SK-N-SH (cell line): ENCODE measurements around the gene MAN2B2. TPM values are rescaled to one million over a fixed set of nuclear protein-coding genes. Genes with fewer than 3 reads are reported as not detected.

Source experiments
- CTCF ChIA-PET: fragments of 300-600, 350-600 bp; formaldehyde crosslinking; extraction: SDS; loops from one replicate; lab custom pipeline; 2021; lab: Yijun Ruan, JAX
- POLR2A ChIA-PET: fragments of 350-600 bp; sonication (Branson Sonifier 250); formaldehyde crosslinking; extraction: SDS; loops from one replicate; lab custom pipeline; 2020; ENCODE audit warnings: antibody characterized with exemption, inconsistent platforms; lab: Yijun Ruan, JAX
- DNase-seq: peaks from one replicate; pipeline ENCODE4 v3.0.0; 2012
- H2AFZ ChIP-seq: fragments of 200-600 bp; sonication (generic); 2 replicates; pipeline ENCODE4 v1.8.1; 2016; ENCODE audit warnings: antibody characterized with exemption, mild to moderate bottlenecking, low read depth
- H3F3A ChIP-seq: fragments of 200-600 bp; sonication (generic); replicated peaks from 2 replicates; pipeline ENCODE3; 2016; ENCODE audit warnings: antibody characterized with exemption, mild to moderate bottlenecking; ENCODE audit not compliant: insufficient read depth
- H3K27ac ChIP-seq, 2 experiments: fragments of 200-500 bp in 1 of 2; fragments of 200-600 bp in 1 of 2; sonication (Bioruptor generic) in 1 of 2; sonication (generic), shearing (Covaris generic) in 1 of 2; 2 replicates each; pipeline versions ENCODE4 v1.5.1 to v1.6.1; 2014 to 2016; ENCODE audit warnings: low read depth in 2 of 2, inconsistent platforms in 1 of 2, low read length in 1 of 2, mild to moderate bottlenecking in 1 of 2, mixed read lengths in 1 of 2
- H3K27me3 ChIP-seq: fragments of 200-600 bp; sonication (generic), shearing (Covaris generic); 2 replicates; pipeline ENCODE4 v1.6.1; 2016; ENCODE audit warnings: mixed run types; ENCODE audit not compliant: insufficient read depth
- H3K36me3 ChIP-seq, 2 experiments: fragments of 200-500 bp in 1 of 2; fragments of 200-600 bp in 1 of 2; sonication (Bioruptor generic) in 1 of 2; sonication (generic) in 1 of 2; replicated peaks in 1 of 2; 2 replicates each; pipeline versions ENCODE3 to v1.5.1; 2014 to 2016; ENCODE audit warnings: low read length in 1 of 2, mild to moderate bottlenecking in 1 of 2; ENCODE audit not compliant: insufficient read depth in 2 of 2, control insufficient read depth in 1 of 2
- H3K4me1 ChIP-seq, 2 experiments: fragments of 200-500 bp in 1 of 2; fragments of 200-600 bp in 1 of 2; sonication (Bioruptor generic) in 1 of 2; sonication (generic), shearing (Covaris generic) in 1 of 2; 2 replicates each; pipeline versions ENCODE4 v1.5.1 to v1.6.1; 2014 to 2016; ENCODE audit warnings: low read depth in 1 of 2, low read length in 1 of 2, mixed run types in 1 of 2; ENCODE audit not compliant: insufficient read depth in 2 of 2, control insufficient read depth in 1 of 2
- H3K4me2 ChIP-seq: fragments of 200-600 bp; sonication (generic), shearing (Covaris generic); 2 replicates; pipeline ENCODE4 v1.6.1; 2017; ENCODE audit warnings: mixed run types
- H3K4me3 ChIP-seq, 2 experiments: fragments of 200-500 bp in 1 of 2; fragments of 200-600 bp in 1 of 2; sonication (Bioruptor generic) in 1 of 2; sonication (generic), shearing (Covaris generic) in 1 of 2; 2 replicates each; pipeline versions ENCODE4 v1.5.1 to v1.8.1; 2014 to 2016; ENCODE audit warnings: low read depth in 2 of 2, inconsistent platforms in 1 of 2, low read length in 1 of 2, mild to moderate bottlenecking in 1 of 2, mixed read lengths in 1 of 2, moderate library complexity in 1 of 2
- H3K79me2 ChIP-seq: fragments of 200-600 bp; sonication (generic); 2 replicates; pipeline ENCODE4 v1.8.1; 2017; ENCODE audit warnings: mild to moderate bottlenecking; ENCODE audit not compliant: insufficient read depth
- H3K9ac ChIP-seq: fragments of 200-600 bp; sonication (generic); 2 replicates; pipeline ENCODE4 v1.6.1; 2017; ENCODE audit warnings: mixed run types
- H3K9me2 ChIP-seq: fragments of 200-600 bp; sonication (generic); 2 replicates; pipeline ENCODE4 v1.6.1; 2017; ENCODE audit warnings: mixed run types
- H3K9me3 ChIP-seq: fragments of 200-600 bp; sonication (generic); 2 replicates; pipeline ENCODE4 v1.6.1; 2017; ENCODE audit warnings: mixed run types, mild to moderate bottlenecking, moderate library complexity
- H4K20me1 ChIP-seq: fragments of 200-600 bp; sonication (generic); 2 replicates; pipeline ENCODE4 v1.6.1; 2017; ENCODE audit warnings: mild to moderate bottlenecking, mixed run types; ENCODE audit not compliant: insufficient read depth
- FOSL2 ChIP-seq: IDR thresholded peaks from 2 replicates; pipeline ENCODE4 v1.4.0; 2012; ENCODE audit warnings: low read depth, mild to moderate bottlenecking, moderate library complexity, borderline replicate concordance
- JUND ChIP-seq: IDR thresholded peaks from 2 replicates; pipeline ENCODE4 v1.4.0; 2012
- MEF2A ChIP-seq: IDR thresholded peaks from 2 replicates; pipeline ENCODE4 v1.4.0; 2012; ENCODE audit warnings: low read depth, borderline replicate concordance
- NFIC ChIP-seq: IDR thresholded peaks from 2 replicates; pipeline ENCODE4 v1.4.0; 2012; ENCODE audit warnings: borderline replicate concordance
- RAD21 ChIP-seq: IDR thresholded peaks from 2 replicates; pipeline ENCODE4 v1.6.1; 2012; ENCODE audit warnings: mild to moderate bottlenecking, low read length
- RFX5 ChIP-seq: IDR thresholded peaks from 2 replicates; pipeline ENCODE4 v1.6.1; 2012; ENCODE audit warnings: mild to moderate bottlenecking, improper control_type of control experiment, low read length
- TAF1 ChIP-seq: IDR thresholded peaks from 2 replicates; pipeline ENCODE4 v1.6.1; 2012; ENCODE audit warnings: low read depth, mild to moderate bottlenecking, low read length, moderate library complexity, borderline replicate concordance
- TCF12 ChIP-seq: IDR thresholded peaks from 2 replicates; pipeline ENCODE4 v1.4.0; 2012
- TEAD4 ChIP-seq: IDR thresholded peaks from 2 replicates; pipeline ENCODE4 v1.4.0; 2012; ENCODE audit warnings: mild to moderate bottlenecking, borderline replicate concordance; ENCODE audit not compliant: insufficient read depth
- WGBS: methylation state at CpG from one replicate; pipeline ENCODE4 v1.1.6; 2017; ENCODE audit warnings: low lambda C conversion rate; 5-methylcytosine and 5-hydroxymethylcytosine counted together
- polyA plus RNA-seq, 3 experiments: library from polyadenylated mRNA; depleted of rRNA; stranded (reverse); fragments of >200 nt; gene quantifications; 2 replicates each; pipeline ENCODE4 v1.2.3, GENCODE V29; 2012
- TF ChIP-seq, protein P1 (sequence below): fragments of 150-350 bp; IDR thresholded peaks from 2 replicates; pipeline ENCODE4 v1.6.1; 2017; ENCODE audit warnings: antibody characterized with exemption, low read length, low read depth, borderline replicate concordance
- TF ChIP-seq, protein P2 (sequence below): IDR thresholded peaks from 2 replicates; pipeline ENCODE4 v1.4.0; 2012; ENCODE audit warnings: low read depth, borderline replicate concordance
- TF ChIP-seq, protein P3 (sequence below): IDR thresholded peaks from 2 replicates; pipeline ENCODE4 v1.4.0; 2012; ENCODE audit warnings: low read depth
- TF ChIP-seq, protein P4 (sequence below): fragments of 150-350 bp; IDR thresholded peaks from 2 replicates; pipeline ENCODE4 v1.6.1; 2016; ENCODE audit warnings: mild to moderate bottlenecking, low read depth, low read length
- TF ChIP-seq, protein P5 (sequence below): IDR thresholded peaks from 2 replicates; pipeline ENCODE4 v1.4.0; 2012; ENCODE audit warnings: low read depth, borderline replicate concordance

The MAN2B2 gene
- polyA plus RNA-seq, 1 of the 3 experiments (the other 2 are of a cell fraction) = 24.9 TPM

DNA sequence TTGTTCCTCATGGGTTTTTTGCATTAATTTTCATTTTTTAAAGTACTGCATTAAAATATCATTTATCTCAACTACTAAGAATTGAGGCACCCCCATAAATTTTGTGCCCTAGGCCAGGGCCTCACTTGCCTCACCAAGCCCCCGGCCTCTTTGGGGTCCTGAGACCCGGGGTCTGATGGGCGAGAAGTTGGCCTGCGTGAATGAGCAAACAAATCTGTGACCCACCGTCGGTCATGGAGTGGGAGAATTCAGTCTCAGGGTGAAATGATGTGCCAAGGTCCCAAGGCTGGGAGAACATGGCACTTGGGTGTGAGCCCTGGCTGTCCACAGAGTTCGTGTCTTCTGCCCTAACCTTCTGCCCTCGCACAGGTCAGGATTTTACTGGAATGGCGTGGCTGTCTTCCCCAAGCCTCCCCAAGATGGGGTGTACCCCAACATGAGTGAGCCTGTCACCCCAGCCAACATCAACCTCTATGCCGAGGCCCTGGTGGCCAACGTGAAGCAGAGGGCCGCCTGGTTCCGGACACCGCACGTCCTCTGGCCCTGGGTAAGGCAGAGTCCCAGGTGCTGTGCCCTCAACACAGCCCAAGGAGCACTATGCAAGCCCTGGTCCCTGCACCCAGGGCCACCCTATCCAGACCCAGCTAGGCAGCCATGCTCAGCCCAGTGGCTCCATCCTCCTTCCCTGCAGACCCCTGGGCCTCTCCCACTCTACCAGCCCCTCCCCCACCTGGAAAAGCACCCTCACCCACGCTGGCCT is 18.0 kb downstream of the MAN2B2 start:
- H3K79me2 ChIP-seq = no peaks in the 10 kb centered on the region
- no peak overlapping the region for H3K27ac ChIP-seq
- no peaks in the 10 kb centered on the region for H3K9me3 ChIP-seq
- H3K9me2 ChIP-seq = no peaks in the 10 kb centered on the region
- ChIA-PET CTCF (interaction anchor here (1.2 kb wide), 1 partner anchor 47 kb away, joined by 4 read pairs; no protein-coding TSS in a partner anchor), POLR2A (no interaction called here)
- DNase-seq = no peak
- H3K36me3 ChIP-seq = peaks cover 0 to 4% of the 10 kb centered on the region in 2 experiments
- H3K27me3 ChIP-seq = no peaks in the 10 kb centered on the region
- 88% methylated on average over 13 of the region's 16 CpGs for WGBS
- no peaks in the 10 kb centered on the region for H3K4me1 ChIP-seq
- H3F3A ChIP-seq = no peaks in the 10 kb centered on the region
- H3K9ac ChIP-seq = no peak overlapping the region
- no peak overlapping the region for H3K4me3 ChIP-seq
- TF ChIP-seq, protein P1, sequence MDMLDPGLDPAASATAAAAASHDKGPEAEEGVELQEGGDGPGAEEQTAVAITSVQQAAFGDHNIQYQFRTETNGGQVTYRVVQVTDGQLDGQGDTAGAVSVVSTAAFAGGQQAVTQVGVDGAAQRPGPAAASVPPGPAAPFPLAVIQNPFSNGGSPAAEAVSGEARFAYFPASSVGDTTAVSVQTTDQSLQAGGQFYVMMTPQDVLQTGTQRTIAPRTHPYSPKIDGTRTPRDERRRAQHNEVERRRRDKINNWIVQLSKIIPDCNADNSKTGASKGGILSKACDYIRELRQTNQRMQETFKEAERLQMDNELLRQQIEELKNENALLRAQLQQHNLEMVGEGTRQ = no peak
- no peak for TF ChIP-seq RAD21
- TF ChIP-seq RFX5 = no peak
- TF ChIP-seq, protein P2, sequence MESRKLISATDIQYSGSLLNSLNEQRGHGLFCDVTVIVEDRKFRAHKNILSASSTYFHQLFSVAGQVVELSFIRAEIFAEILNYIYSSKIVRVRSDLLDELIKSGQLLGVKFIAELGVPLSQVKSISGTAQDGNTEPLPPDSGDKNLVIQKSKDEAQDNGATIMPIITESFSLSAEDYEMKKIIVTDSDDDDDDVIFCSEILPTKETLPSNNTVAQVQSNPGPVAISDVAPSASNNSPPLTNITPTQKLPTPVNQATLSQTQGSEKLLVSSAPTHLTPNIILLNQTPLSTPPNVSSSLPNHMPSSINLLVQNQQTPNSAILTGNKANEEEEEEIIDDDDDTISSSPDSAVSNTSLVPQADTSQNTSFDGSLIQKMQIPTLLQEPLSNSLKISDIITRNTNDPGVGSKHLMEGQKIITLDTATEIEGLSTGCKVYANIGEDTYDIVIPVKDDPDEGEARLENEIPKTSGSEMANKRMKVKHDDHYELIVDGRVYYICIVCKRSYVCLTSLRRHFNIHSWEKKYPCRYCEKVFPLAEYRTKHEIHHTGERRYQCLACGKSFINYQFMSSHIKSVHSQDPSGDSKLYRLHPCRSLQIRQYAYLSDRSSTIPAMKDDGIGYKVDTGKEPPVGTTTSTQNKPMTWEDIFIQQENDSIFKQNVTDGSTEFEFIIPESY = no peak
- TF ChIP-seq, protein P3, sequence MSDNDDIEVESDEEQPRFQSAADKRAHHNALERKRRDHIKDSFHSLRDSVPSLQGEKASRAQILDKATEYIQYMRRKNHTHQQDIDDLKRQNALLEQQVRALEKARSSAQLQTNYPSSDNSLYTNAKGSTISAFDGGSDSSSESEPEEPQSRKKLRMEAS = no peak
- TF ChIP-seq TCF12 = no peak
- TF ChIP-seq, protein P4, sequence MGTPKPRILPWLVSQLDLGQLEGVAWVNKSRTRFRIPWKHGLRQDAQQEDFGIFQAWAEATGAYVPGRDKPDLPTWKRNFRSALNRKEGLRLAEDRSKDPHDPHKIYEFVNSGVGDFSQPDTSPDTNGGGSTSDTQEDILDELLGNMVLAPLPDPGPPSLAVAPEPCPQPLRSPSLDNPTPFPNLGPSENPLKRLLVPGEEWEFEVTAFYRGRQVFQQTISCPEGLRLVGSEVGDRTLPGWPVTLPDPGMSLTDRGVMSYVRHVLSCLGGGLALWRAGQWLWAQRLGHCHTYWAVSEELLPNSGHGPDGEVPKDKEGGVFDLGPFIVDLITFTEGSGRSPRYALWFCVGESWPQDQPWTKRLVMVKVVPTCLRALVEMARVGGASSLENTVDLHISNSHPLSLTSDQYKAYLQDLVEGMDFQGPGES = no peak
- TF ChIP-seq NFIC = no peak
- TF ChIP-seq TAF1 = no peak
- no peak for TF ChIP-seq TEAD4
- TF ChIP-seq MEF2A = no peak
- no peak for TF ChIP-seq JUND
- TF ChIP-seq FOSL2 = no peak
- TF ChIP-seq, protein P5, sequence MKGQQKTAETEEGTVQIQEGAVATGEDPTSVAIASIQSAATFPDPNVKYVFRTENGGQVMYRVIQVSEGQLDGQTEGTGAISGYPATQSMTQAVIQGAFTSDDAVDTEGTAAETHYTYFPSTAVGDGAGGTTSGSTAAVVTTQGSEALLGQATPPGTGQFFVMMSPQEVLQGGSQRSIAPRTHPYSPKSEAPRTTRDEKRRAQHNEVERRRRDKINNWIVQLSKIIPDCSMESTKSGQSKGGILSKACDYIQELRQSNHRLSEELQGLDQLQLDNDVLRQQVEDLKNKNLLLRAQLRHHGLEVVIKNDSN = no peak
- H4K20me1 ChIP-seq = no peaks in the 10 kb centered on the region
- H2AFZ ChIP-seq = no peak overlapping the region
- H3K4me2 ChIP-seq = no peak overlapping the region
